T1000 (cell line): ENCODE measurements around the gene GORASP1.

ENCODE experiments used
- DNase-seq: peaks from one replicate; lab custom pipeline; 2025; ENCODE audit warnings: mixed read lengths; lab: John Stamatoyannopoulos, UW

GORASP1 gene

GRCh38 chr3:39141171-39141995, 34.0 kb upstream of the GORASP1 start:
- no peak for DNase-seq

GRCh38 chr3:39140341-39140971, 33.0 kb upstream of the GORASP1 start:
- no peak for DNase-seq

- DNase-seq = no peak
Measured at GRCh38 chr3:39139442-39139841, 32.0 kb upstream of the GORASP1 start.

GRCh38 chr3:39138804-39139415, 31.5 kb upstream of the GORASP1 start:
- DNase-seq = no peak

GRCh38 chr3:39137991-39138803, 30.8 kb upstream of the GORASP1 start:
- no peak for DNase-seq

- DNase-seq = no peak
Measured at GRCh38 chr3:39137435-39137936, 30.1 kb upstream of the GORASP1 start.

GRCh38 chr3:39136533-39137434, 29.4 kb upstream of the GORASP1 start:
- DNase-seq = no peak

- DNase-seq = no peak
Measured at GRCh38 chr3:39135170-39135805, 27.9 kb upstream of the GORASP1 start.

- no peak for DNase-seq
Measured at GRCh38 chr3:39134305-39134704, 26.9 kb upstream of the GORASP1 start.

- DNase-seq = no peak
Measured at GRCh38 chr3:39133822-39134221, 26.4 kb upstream of the GORASP1 start.

GRCh38 chr3:39133093-39133490, 25.7 kb upstream of the GORASP1 start:
- no peak for DNase-seq

GRCh38 chr3:39132096-39133092, 25.0 kb upstream of the GORASP1 start:
- no peak for DNase-seq

GRCh38 chr3:39130693-39131265, 23.4 kb upstream of the GORASP1 start:
- DNase-seq = no peak

GRCh38 chr3:39130026-39130425, 22.6 kb upstream of the GORASP1 start:
- DNase-seq = no peak

- DNase-seq = no peak
Measured at GRCh38 chr3:39128951-39129350, 21.5 kb upstream of the GORASP1 start.

- DNase-seq = no peak
Measured at GRCh38 chr3:39127908-39128304, 20.5 kb upstream of the GORASP1 start.

GRCh38 chr3:39127269-39127907, 20.0 kb upstream of the GORASP1 start:
- no peak for DNase-seq

- DNase-seq = peak; percentile 10
Measured at GRCh38 chr3:39126532-39127071, 19.2 kb upstream of the GORASP1 start.
